Activated CD4-positive, alpha-beta T cell treated with anti-CD3 and anti-CD28 coated beads for 48 hours (primary cell): Measurements from ENCODE around the gene TOX2.
A peak's percentile ranks its signal among the peaks of the same experiment; 100 is the strongest.

Source experiments
- DNase-seq: peaks from one replicate; pipeline ENCODE4 v3.0.0-alpha.2; 2020

TOX2 gene, protein sequence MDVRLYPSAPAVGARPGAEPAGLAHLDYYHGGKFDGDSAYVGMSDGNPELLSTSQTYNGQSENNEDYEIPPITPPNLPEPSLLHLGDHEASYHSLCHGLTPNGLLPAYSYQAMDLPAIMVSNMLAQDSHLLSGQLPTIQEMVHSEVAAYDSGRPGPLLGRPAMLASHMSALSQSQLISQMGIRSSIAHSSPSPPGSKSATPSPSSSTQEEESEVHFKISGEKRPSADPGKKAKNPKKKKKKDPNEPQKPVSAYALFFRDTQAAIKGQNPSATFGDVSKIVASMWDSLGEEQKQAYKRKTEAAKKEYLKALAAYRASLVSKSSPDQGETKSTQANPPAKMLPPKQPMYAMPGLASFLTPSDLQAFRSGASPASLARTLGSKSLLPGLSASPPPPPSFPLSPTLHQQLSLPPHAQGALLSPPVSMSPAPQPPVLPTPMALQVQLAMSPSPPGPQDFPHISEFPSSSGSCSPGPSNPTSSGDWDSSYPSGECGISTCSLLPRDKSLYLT

DNA sequence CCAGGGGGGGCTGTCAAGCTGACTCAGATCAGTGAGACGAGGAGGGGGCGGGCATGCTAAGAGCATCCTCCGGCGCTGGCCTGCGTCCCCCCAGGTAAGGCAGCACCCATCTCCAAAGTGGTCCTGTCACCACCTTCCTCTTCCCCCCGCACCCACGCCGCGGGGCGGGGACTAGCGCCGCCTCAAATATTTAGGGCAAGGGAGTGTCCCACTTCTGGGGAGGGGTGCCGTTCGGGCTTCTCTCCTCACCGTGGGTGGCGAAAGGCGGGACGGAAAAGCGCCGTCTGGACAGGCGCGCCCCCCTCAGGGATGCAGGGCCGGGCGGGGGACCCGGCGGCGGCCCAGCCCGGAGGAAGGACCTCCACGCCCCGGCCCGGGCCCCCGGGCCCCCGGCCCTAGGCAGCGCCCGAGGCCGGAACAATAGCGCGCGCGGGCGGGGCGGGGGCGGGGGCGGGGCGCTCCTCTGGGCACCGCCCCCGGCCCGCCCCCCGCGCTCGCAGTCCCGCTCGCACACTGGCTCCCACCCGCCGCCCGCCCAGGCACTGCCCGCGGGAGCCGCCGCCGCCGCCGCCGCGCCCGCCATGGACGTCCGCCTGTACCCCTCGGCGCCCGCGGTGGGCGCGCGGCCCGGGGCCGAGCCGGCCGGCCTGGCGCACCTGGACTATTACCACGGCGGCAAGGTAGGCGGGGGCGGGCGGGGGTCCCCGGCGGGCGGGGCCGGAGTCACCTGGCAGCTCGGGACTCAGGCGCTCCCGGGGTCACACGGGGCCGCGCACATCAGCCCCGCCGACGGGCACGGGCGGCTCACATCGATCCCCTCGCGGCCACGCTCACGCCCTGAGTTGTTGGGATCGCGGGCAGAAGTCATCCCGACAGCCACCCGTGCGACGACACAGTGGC, at the start of gene TOX2:
TSS of gene TOX2 (plus strand) at position 542 of the 900 bp plus-strand sequence. CDS start at position 582, 40 bp downstream.
- peak; percentile 32 for DNase-seq

DNA sequence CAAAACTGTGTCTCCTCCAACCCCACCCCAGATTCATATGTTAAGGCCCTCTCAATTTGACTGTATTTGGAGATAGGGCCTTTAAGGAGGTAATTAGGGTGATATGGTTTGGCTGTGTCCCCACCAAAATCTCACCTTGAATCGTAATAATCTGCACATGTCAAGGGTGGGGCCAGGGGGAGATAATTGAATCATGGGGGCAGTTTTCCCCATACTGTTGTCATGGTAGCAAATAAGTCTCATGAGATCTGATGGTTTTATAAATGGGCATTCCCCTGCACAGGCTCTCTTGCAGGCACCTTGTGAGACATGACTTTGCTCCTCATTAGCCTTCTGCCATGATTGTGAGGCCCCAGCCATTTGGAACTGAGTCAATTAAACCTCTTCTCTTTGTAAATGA, 46.6 kb upstream of the TOX2 start:
- DNase-seq, result no peak

DNA sequence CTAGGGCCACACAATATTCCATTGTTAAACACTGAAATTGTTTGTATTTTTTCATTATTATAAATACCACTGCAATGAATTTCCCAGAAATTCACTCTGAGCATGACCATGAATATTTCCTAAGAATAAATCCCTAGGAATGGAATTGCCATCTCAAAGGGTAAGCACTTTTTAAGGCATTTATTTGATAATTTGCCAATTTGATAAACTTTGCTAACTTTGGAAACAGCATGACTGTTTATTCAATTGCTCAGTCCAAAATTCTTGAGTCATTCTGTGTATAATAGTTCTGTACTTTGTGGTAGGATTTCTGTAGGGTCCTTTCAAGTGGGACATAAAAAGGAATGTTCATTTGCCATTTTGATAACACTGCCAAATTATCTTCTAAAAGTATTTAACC, 44.2 kb upstream of the TOX2 start:
- no peak for DNase-seq

DNA sequence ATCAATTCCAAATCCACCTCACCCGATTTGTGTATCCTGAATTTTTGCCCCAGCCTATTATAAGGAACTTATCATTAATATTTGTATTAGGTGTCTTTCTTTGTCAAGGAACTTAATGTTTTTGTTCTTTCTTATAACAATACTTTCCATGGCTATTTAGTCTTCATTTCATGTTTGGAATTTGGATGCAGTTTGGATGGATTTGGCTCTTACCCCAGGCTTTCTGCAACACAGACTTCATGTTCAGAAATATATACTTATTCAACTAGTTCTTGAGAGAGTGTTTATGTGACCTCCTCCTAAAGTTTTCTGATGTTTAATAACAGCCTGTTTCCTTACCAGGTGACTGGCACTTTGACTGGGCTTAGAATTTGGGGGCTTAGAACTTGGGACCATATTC, 35.9 kb upstream of the TOX2 start:
- DNase-seq, result no peak

DNA sequence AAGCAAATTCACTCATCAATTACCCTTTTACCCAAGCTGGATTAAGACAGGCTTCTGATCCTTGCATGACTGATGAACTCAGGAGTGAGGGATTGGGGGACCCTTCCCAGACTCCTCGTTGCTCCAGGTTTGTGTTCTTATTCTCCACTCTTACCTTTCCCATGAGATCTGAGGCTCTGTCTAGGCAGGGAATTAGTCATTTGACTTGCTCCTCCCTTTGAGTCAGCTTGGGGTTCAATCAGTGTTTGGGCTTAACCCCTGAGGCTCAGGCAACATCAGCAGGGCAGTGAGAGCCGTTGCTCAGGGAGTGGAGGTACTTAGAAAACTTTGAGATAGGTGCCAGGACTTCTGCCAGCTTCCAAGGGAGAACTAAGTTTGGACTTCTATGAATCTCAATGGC, 20.7 kb upstream of the TOX2 start:
- no peak for DNase-seq

DNA sequence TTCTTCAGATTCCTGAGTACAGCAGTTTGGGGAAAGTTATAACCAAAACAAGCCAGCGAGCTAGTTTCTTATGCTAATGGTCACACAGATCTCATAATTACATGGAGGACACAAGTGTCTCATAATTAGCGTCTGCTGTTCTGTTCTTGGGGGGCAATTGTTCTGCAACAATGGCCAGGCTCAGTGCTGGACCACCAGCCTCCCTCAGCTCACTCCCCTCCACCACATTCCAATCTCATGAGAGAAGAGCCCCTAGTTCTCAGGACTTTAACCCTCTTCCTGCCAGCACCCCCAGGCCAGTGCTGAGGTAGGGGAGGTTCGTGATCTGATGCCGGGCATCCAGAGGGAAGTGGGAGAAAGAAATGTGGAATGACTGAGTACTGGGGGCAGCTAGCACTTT, 20.2 kb upstream of the TOX2 start:
- no peak for DNase-seq

DNA sequence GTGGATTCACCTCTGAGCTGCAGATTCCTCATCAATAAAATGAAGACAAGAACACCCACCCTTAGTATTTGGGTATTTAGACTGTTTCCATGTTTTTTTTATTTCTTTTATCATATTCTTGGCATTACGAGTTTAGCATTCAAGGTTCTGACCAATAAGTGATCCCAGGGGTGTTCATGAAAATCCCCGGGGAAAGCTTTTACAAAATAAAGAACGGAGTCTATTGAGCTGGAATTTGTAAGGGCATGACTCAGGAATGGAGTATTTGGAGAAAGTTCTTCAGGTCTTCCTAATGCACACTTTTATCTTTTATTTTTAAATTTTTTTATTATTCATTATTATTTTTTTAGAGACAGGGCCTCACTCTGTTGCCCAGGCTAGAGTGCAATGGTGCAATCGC, 19.4 kb upstream of the TOX2 start:
- no peak for DNase-seq

DNA sequence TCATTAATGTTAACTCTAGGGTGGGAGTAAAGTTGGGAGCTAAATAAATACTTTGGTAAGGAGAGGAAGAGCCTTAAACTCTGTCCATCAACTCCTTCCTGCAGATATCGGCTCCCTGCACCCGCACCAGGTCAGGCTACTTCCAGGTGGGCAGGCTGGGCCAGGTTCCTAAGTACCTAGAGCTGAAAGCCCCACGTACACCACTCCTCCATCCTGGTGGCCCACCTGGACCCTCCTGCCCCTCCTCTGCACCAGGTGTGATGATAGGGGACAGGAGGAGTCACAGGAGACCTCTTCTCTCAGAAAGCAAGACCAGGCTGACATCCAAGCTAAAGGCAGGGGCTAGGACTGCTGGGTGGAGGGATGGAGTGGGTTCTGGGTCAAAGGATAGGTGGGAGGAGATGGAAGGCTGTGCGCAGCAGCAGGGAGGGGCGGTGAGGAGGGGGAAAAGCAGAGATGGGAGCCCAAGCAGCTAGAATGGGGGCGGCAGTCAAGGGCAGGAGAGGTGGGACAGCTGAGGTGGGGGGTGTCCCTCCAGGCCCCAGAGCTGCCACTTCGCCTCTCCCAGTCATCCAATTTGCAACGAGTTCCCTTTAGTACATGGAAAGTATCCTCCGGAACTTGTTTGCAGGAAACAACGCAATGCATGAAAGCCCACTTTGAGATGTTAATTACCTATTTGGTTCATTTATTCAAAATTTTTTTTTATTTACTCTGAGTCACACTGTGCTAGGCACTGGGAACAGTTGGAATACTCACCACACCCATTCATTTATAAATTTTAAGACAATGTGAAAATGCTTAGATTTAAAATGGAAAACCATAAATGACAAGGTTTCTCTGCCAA, 15.2 kb upstream of the TOX2 start:
- DNase-seq, result no peak

DNA sequence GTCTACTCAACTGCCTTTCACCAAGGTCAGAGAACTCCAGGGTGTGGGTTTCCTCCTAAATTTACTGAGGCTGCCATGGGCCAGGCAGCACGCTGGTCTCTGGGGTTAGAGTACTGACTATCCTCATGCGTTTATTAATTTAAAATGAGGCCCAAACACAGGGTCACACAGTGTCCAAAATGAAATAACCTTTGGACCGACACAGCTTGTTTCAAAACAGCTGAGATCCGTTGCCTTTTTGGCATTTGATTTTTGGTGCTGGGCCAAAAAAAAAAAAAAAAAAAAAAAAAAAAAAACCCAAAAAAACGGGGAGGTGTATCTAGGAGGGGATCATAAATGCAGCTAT, 14.6 kb upstream of the TOX2 start:
- DNase-seq, result no peak

DNA sequence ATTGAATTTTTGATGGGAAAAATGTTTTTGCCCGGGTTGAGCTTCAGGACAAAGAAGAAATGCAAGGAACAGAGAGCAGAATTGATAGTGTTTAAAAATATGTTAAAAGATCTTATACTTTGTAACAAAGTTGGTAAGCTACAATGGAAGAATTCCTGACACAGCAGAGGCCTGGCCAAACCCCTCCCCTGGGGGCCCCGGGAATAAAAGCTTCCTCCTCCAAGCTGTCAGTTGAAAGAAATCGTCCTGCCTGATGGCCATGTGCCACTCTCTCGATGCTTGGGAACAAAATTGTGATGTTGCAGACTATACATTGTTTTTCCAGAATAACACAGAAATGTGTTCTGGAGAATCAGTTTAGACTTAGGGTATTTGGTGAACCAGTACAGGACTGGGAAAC, 14.2 kb upstream of the TOX2 start:
- DNase-seq, result no peak

DNA sequence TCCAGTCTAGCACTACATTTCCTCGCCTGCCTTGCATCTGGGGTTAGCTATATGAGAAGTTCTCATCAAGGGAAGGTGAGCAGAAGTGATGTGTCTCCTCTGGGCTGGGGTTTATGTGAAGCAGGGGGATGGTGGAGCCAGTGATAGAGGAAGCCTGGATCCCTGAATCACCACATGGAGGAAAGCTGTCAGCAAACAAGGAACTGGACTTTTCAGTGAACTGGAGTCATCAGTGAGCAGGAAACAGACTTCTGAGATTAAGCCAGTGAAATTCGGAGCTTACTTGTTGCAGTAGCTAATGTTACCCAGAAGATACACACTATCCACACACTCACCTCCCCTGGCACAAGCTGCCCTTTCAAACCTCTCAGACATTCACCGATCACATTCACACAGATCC, 13.4 kb upstream of the TOX2 start:
- DNase-seq, result no peak

DNA sequence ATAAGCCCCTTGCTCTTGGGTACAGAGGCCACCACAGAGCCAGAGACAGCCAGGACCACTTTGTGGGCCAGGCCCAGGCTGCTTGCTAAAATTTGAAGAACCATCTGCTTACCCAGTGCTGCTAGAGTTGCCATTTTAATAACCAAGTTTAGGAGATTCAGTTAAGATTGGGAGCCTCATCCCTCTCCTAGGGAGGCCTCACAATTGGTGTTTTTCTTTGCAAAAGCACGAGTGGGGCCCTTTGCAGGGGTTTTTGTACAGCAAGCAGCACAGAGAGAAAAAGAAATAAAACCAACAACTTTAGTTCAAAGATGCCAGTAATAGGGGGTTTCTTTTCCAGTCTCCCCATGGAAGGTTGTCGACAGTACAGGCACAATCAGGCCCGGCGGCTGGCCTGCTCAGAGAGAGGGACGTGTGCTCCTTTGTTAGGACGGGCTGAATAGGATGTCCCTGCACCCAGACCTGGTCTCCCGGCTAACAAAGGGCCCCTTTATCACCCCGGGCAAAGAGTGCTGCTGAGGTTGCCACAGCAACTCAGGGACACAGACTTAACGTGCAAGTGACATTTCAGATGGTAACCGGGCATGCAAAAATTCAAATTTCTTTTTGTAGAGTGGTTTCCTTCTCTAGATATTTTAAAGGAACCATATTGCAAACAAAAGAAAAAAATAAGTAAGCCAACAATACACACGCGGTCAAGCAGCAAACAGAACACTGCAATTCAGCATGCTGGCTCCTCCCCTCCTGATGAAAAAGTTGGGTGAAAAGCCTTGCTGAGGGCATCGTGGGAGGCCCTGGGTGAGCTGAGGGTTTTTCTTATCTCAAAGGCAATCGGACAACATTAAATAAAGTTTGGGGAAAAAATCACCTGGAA, 10.5 kb upstream of the TOX2 start:
- no peak for DNase-seq

DNA sequence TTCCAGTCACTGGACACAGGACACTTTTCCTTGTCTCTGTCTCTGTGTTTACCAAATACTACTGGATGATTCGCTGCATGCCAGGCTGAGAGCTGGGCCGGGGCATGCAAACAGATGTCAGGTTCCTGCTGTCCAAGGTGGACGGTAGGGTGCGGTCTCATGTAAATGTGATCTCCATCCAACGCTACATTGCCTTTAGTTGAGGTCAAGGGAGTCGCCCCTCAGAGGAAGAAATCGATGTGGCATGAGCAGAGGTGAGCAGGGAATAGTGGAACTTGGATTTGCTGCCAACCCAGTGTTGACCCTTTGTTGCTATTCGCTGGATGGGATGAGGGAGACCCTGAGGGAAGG, 9.8 kb upstream of the TOX2 start:
- no peak for DNase-seq

DNA sequence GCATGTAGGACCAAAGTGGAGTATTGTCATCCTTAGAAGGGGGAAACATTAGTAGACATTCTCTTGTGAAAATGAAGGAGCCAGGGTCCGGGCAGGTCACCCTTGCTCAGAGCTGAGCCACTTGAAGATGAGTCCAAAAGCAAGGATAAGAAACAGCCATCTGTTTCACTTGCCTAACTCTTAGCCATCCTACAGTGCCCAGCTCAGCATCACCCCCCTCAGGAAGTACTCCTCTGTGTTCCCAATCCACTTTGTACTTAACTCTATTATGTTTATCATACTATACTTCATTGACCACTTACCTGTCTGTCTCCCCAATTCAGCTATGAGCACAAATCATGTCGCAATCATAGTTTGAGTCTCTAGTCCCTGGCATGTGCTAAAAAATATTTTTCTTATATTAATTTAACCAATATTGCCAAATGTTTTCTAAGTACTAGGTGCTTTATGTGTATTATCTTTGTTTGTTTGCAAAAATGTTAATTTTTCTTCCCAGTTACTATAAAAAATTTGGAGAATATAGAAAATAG, 8.1 kb upstream of the TOX2 start:
- DNase-seq, result no peak

DNA sequence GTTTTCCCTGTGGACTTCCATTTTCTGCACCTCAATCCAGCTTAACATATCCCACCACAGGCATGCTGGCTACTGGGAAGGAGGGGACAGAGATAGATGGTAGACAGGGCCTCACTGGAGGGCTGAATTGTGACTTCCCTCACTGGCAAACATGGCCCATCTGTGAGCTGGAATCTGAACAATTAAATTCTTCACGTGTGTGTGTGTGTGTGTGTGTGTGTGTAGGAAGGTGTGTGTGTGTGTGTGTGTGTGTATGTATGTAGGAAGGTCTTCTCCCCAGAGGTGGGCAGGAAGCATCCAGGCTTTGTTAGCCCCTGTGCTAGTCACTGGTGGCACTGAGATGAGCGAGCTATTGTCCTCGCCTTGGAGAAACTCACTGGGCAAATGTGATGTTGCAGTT, 5.4 kb upstream of the TOX2 start:
- no peak for DNase-seq

DNA sequence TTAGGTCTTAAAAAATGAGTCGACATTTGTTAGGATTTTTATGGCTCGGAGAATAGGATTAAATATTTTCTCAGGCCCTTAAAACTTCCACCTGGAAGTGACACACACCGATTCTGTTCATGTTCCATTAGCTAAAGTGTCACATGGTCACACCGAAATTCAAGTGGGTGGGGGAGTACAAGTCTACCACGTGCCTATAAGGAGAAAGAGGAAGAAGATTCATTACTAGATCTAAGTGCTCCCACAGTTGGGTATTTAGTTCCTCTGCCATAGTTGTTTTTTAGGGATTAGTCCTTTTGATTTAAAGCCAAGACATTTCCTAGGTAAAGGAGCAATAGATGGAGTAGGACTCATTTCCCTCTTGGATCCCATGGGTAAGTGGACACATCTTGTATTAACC, 4.9 kb upstream of the TOX2 start:
- DNase-seq, result no peak

DNA sequence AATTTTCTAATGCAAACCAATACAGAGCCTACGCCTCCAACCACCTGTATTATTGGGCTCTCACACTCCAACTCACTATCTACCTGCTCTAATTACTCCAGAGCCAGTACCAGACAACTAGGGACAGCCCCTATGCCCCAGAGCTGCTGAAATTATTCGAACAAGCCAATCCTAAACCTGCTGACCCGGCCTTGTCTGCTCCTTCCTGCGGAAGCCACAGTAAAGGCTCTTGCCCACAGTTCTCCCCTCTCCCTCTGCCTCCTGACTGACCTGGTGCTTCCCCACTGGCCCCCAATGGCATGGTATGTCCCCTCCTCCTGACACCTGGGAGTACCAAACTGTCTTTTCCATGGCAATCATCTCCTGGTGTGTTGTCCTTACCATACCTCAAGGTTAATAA, 4.1 kb upstream of the TOX2 start:
- no peak for DNase-seq

DNA sequence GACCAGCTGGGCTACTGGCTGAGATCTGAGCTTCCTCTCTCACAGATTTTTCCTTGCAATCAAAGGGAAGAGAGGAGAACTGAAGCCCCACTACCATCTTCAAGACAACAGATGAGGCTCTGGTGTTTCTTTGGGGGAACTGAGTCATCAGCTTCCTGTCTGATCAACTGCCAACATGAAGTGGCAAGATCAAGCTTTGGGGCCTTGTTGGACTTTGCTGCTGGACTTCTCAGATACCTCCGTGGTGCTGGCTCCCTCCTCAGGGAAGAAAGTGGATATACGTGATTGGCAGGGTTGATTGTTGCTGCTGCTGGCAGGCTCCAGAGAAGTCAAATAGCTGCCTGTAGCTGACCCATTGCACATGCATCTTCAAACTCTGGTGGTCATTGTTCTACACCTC, 3.6 kb upstream of the TOX2 start:
- DNase-seq, result peak; percentile 21

DNA sequence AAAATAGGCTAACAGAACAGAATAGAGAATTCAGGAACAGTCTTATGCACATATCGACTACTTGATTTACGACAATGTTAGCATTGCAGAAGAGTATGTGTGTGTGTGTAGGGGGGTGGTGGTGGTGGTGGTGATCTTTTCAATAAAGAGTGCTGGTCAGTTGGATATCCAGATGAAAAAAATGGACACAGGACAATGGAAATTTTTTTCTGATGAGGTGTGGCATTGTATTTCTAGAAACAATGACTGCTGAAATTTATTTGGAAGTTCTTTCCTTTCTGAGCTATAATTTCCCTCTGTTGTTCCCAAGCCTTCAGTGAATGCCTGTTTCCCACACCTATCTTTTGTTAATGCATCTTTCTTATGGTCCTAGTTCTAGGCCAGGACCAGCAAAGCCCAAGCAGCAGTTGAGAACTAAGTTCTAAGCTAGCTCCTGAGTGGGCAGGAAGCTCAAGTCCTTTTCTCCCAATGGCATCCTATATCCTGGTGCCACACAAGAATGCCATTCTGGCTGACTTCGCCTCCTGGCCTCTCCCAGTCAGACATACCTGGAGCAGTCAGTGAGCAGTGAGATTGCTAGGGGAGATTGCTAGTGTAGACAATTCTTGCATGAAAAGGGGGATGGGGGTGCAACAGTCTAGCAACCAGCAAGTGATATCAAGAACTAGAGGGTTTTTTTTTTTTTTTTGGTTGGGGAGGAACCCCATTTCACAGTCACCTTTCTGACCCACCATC, 1.2 kb upstream of the TOX2 start:
- DNase-seq, result no peak

DNA sequence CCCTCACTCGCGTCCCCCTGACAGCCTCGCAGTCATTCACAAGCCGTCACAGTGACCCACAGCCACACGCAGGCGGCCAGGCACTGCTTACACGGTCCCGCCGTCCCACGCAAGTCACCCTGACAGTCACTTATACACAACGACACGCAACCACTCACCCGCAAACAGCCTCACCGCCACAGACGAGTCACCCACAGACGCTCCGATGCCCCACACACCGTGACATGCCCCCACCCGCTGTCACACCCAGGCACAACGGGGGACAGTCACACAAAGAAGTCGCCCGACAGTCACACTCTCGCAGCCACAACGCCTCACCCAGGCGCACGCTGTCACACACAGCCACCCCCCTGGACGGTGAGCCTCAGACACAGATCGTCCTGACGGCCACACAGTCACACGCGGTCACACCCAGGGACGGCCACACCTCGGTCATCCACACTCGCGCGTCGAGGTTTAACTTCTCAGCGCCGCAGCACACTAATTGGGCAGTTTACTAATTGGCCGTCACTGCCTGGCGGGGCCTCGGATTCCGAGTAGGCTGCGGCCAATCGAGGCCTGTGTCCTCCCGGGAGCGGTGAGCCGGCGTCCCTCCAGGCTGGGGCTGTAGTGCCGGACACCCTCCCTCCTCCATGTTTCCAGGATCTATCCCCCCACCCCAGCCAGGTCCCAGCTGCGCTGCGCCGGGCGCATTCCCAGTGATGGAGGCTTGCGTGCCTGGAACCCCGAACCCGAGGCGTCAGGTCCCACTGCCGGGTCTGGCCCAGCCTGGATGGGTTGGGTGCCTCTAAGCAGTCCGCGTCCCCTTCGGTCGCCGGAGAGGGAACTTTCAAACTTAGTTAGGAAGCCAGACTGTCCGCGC, 790 bp downstream of the TOX2 start:
- DNase-seq, result peak; percentile 47
